ENCODE data around the gene TAF10.

- TF ChIP-seq CTCF (IDR thresholded peaks at IDR 0.05; ENCODE audit: insufficient read depth, low read length) (no peak), GABPA (IDR thresholded peaks at IDR 0.05; ENCODE audit: low read depth) (no peak), REST (IDR thresholded peaks at IDR 0.05; ENCODE audit: insufficient replicate concordance, low read depth) (no peak), POLR2AphosphoS5 (IDR thresholded peaks at IDR 0.05; ENCODE audit: low read depth) (no peak)
Observed at GRCh38 chr11:6561288-6561687, 50.7 kb downstream of the TAF10 start.
